MM.1S (cell line): ENCODE data around the gene MRPL46.

Source experiments
- DNase-seq: peaks from one replicate; pipeline ENCODE4 v3.0.0-alpha.2; 2015
- H2AFZ ChIP-seq: fragments of 300-600 bp; sonication (generic); 2 replicates; pipeline ENCODE4 v1.6.0; 2016; ENCODE audit warnings: antibody characterized with exemption, low read length
- H3F3A ChIP-seq: fragments of 300-600 bp; sonication (generic); 2 replicates; pipeline ENCODE4 v1.6.1; 2016; ENCODE audit warnings: mild to moderate bottlenecking, antibody characterized with exemption, low read length, moderate library complexity, mixed read lengths; ENCODE audit not compliant: insufficient read depth
- H3K27ac ChIP-seq: fragments of 300-600 bp; sonication (generic); 2 replicates; pipeline ENCODE4 v1.5.1; 2016; ENCODE audit warnings: mild to moderate bottlenecking, low read length
- H3K27me3 ChIP-seq: fragments of 300-600 bp; sonication (generic); replicated peaks from 2 replicates; pipeline ENCODE4 v1.6.0; 2016; ENCODE audit warnings: low read length; ENCODE audit not compliant: insufficient read depth
- H3K36me3 ChIP-seq: fragments of 300-600 bp; sonication (generic); replicated peaks from 2 replicates; pipeline ENCODE4 v1.6.1; 2016; ENCODE audit warnings: mild to moderate bottlenecking, low read length, mixed read lengths; ENCODE audit not compliant: insufficient read depth
- H3K4me1 ChIP-seq: fragments of 300-600 bp; sonication (generic); 2 replicates; pipeline ENCODE4 v1.6.1; 2016; ENCODE audit warnings: low read length, mixed read lengths
- H3K4me2 ChIP-seq: fragments of 300-600 bp; sonication (generic); 2 replicates; pipeline ENCODE4 v1.6.0; 2016; ENCODE audit warnings: low read depth, low read length
- H3K4me3 ChIP-seq: fragments of 300-600 bp; sonication (generic); 2 replicates; pipeline ENCODE4 v1.5.1; 2016; ENCODE audit warnings: low read length, mixed read lengths
- H3K79me2 ChIP-seq: fragments of 300-600 bp; sonication (generic); 2 replicates; pipeline ENCODE4 v1.6.1; 2016; ENCODE audit warnings: mixed run types, low read length, mixed read lengths
- H3K9ac ChIP-seq: fragments of 300-600 bp; sonication (generic); 2 replicates; pipeline ENCODE4 v1.6.1; 2016; ENCODE audit warnings: low read length, mixed read lengths
- H3K9me2 ChIP-seq: fragments of 300-600 bp; sonication (generic); replicated peaks from 2 replicates; pipeline ENCODE4 v1.6.1; 2016; ENCODE audit warnings: mild to moderate bottlenecking, low read length, mixed read lengths; ENCODE audit not compliant: insufficient read depth
- H3K9me3 ChIP-seq: fragments of 300-600 bp; sonication (generic); replicated peaks from 2 replicates; pipeline ENCODE4 v1.6.1; 2016; ENCODE audit warnings: mild to moderate bottlenecking, low read length, mixed read lengths; ENCODE audit not compliant: insufficient read depth
- H4K20me1 ChIP-seq: fragments of 300-600 bp; sonication (generic); 2 replicates; pipeline ENCODE4 v1.6.1; 2016; ENCODE audit warnings: mild to moderate bottlenecking, low read length, moderate library complexity, mixed read lengths; ENCODE audit not compliant: insufficient read depth
- EZH2 ChIP-seq: fragments of 300-600 bp; sonication (generic); optimal IDR thresholded peaks from 2 replicates; pipeline ENCODE3; 2017; ENCODE audit warnings: low read depth, mild to moderate bottlenecking, antibody characterized with exemption, low read length, mixed read lengths
- EZH2phosphoT487 ChIP-seq: fragments of 300-600 bp; sonication (generic); IDR thresholded peaks from 2 replicates; pipeline ENCODE4 v1.6.1; 2018; ENCODE audit warnings: antibody characterized with exemption, low read length
- TF ChIP-seq, protein P1 (sequence below): fragments of 300-600 bp; sonication (generic); IDR thresholded peaks from 2 replicates; pipeline ENCODE4 v1.5.1; 2016; ENCODE audit warnings: antibody characterized with exemption, low read length, mixed read lengths

The MRPL46 gene

DNA sequence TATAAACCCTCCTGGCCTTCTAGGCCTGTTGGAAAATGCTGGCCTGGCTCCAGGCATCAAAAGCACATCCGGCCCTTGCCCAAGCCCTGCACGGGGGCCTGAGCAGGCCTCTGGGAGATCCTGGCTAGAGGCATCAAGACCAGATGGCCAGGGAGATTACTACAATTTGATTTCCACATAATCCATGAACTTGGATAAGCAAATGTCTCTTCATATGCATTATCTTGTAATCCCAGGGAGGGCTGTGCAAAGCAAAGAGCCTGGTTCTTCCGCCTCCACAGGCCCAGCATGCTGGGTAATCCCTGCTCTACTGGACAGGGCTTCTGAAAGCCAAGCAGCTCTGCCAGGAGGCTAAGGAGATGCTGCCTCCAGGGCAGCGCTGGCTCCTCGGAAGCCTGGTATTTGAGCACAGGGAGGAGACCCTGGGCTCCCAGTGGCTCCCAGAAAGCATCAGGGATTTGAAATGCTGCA lies 18.2 kb downstream of the MRPL46 start:
- Histone ChIP-seq H3F3A (no peaks in the 10 kb centered on the region), H3K36me3 (no peaks in the 10 kb centered on the region)
- DNase-seq = no peak

DNA sequence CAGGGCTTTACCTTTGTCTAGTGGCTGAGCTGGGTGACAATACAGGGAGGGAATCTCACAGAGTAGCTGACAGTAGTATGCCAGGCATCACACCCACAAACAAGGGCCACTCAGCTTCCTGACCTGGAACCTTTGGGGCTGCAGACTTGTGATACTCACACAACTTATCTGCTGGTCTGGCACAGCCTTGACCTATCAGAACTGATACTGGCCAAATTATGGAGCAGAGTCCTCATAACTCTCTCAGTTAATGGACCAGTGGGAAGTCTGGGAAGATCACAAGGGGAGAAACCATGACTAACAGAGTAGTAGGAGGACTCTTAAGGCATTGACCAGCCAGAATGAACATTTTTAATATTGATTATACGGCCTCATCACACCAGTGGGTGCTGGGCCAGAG lies 19.4 kb downstream of the MRPL46 start:
- H3K4me2 ChIP-seq = no peak overlapping the region
- DNase-seq = no peak
- H3K27ac ChIP-seq = no peak overlapping the region
- H3K36me3 ChIP-seq = no peaks in the 10 kb centered on the region
- H4K20me1 ChIP-seq = no peaks in the 10 kb centered on the region
- no peak overlapping the region for H2AFZ ChIP-seq
- H3F3A ChIP-seq = no peaks in the 10 kb centered on the region
- H3K9me2 ChIP-seq = no peaks in the 10 kb centered on the region
- no peaks in the 10 kb centered on the region for H3K27me3 ChIP-seq
- TF ChIP-seq, protein P1, sequence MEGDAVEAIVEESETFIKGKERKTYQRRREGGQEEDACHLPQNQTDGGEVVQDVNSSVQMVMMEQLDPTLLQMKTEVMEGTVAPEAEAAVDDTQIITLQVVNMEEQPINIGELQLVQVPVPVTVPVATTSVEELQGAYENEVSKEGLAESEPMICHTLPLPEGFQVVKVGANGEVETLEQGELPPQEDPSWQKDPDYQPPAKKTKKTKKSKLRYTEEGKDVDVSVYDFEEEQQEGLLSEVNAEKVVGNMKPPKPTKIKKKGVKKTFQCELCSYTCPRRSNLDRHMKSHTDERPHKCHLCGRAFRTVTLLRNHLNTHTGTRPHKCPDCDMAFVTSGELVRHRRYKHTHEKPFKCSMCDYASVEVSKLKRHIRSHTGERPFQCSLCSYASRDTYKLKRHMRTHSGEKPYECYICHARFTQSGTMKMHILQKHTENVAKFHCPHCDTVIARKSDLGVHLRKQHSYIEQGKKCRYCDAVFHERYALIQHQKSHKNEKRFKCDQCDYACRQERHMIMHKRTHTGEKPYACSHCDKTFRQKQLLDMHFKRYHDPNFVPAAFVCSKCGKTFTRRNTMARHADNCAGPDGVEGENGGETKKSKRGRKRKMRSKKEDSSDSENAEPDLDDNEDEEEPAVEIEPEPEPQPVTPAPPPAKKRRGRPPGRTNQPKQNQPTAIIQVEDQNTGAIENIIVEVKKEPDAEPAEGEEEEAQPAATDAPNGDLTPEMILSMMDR = no peak
- no peak for TF ChIP-seq EZH2
- TF ChIP-seq EZH2phosphoT487 = no peak
- H3K4me3 ChIP-seq = no peak overlapping the region
- H3K9ac ChIP-seq = no peak overlapping the region
- no peaks in the 10 kb centered on the region for H3K4me1 ChIP-seq
- H3K9me3 ChIP-seq = no peaks in the 10 kb centered on the region
- no peaks in the 10 kb centered on the region for H3K79me2 ChIP-seq

More for the DNA sequence above, 18.2 kb downstream of the MRPL46 start:
- no peaks in the 10 kb centered on the region for H3K9me2 ChIP-seq
- no peak overlapping the region for H3K9ac ChIP-seq
- H2AFZ ChIP-seq = no peak overlapping the region
- no peak for TF ChIP-seq EZH2
- TF ChIP-seq, protein P1 = no peak
- TF ChIP-seq EZH2phosphoT487 = no peak
- H3K4me2 ChIP-seq = no peak overlapping the region
- no peaks in the 10 kb centered on the region for H3K4me1 ChIP-seq
- no peaks in the 10 kb centered on the region for H3K79me2 ChIP-seq
- H3K9me3 ChIP-seq = no peaks in the 10 kb centered on the region
- H3K27ac ChIP-seq = no peak overlapping the region
- H3K27me3 ChIP-seq = no peaks in the 10 kb centered on the region
- no peak overlapping the region for H3K4me3 ChIP-seq
- no peaks in the 10 kb centered on the region for H4K20me1 ChIP-seq

DNA sequence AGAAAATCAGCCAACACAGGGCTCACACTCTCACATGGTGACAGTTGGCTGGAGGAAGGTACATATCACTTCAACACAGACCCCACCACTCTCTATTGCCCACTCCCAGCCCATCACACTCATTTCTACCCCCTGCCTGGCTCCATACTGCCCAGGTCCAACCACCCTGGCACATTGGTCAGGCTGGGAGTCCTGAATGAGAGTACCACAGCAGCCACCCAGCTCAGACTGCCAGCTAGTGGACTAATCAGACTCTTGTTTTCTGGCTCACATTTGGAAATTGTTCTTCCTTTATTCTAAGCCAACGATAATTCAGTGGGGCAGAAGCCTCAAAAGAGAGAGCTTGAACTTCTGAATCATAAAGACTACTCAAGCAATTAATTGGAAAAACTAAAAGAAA lies 20.0 kb downstream of the MRPL46 start:
- no peak overlapping the region for H2AFZ ChIP-seq
- no peak overlapping the region for H3K27ac ChIP-seq
- TF ChIP-seq EZH2phosphoT487 (no peak), EZH2 (no peak)
- TF ChIP-seq, protein P1 = no peak
- H3K9me2 ChIP-seq = no peaks in the 10 kb centered on the region
- H3K79me2 ChIP-seq = no peaks in the 10 kb centered on the region
- H3F3A ChIP-seq = no peaks in the 10 kb centered on the region
- H3K36me3 ChIP-seq = no peaks in the 10 kb centered on the region
- no peak overlapping the region for H3K9ac ChIP-seq
- no peak overlapping the region for H3K4me2 ChIP-seq
- H3K27me3 ChIP-seq = no peaks in the 10 kb centered on the region
- no peak for DNase-seq
- H3K4me3 ChIP-seq = no peak overlapping the region
- no peaks in the 10 kb centered on the region for H3K4me1 ChIP-seq
- no peaks in the 10 kb centered on the region for H3K9me3 ChIP-seq
- no peaks in the 10 kb centered on the region for H4K20me1 ChIP-seq
